DOHH2 (cell line): ENCODE measurements around the gene FAM124B.

ENCODE experiments used
- EZH2phosphoT487 ChIP-seq: fragments of 200-600 bp; sonication (generic); IDR thresholded peaks from 2 replicates; pipeline ENCODE4 v1.6.1; 2017; ENCODE audit warnings: borderline replicate concordance, mild to moderate bottlenecking, antibody characterized with exemption, low read length, moderate library complexity, mixed read lengths
- TF ChIP-seq, protein P1 (sequence below): fragments of 200-600 bp; sonication (generic); IDR thresholded peaks from one replicate; pipeline ENCODE4 v1.5.1; 2014; ENCODE audit warnings: antibody characterized with exemption, mild to moderate bottlenecking, low read depth, low read length; ENCODE audit not compliant: poor library complexity, severe bottlenecking

DNA sequence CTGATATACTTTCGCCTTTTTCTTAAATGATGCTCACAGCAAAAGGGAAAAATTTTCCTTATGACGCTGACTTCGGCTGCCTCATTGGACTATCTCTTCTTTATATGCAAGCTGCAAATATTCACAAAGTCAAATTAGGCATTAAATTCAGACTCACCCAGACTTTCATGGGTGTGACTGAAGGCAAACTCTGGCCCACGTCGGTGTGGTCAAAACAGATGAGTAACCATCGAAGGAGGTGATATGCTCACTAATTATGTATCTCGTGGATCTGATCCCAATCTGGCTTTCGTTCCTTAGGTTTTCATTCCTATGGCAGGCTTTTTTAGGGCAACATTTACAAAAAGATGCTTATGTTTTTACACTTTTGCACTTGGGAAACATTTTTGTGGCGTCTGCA lies 36.6 kb downstream of the FAM124B start:
- TF ChIP-seq, protein P1, sequence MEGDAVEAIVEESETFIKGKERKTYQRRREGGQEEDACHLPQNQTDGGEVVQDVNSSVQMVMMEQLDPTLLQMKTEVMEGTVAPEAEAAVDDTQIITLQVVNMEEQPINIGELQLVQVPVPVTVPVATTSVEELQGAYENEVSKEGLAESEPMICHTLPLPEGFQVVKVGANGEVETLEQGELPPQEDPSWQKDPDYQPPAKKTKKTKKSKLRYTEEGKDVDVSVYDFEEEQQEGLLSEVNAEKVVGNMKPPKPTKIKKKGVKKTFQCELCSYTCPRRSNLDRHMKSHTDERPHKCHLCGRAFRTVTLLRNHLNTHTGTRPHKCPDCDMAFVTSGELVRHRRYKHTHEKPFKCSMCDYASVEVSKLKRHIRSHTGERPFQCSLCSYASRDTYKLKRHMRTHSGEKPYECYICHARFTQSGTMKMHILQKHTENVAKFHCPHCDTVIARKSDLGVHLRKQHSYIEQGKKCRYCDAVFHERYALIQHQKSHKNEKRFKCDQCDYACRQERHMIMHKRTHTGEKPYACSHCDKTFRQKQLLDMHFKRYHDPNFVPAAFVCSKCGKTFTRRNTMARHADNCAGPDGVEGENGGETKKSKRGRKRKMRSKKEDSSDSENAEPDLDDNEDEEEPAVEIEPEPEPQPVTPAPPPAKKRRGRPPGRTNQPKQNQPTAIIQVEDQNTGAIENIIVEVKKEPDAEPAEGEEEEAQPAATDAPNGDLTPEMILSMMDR, result no peak
- TF ChIP-seq EZH2phosphoT487, result no peak
